ENCODE results near the gene USB1. TPM values are rescaled to one million over a fixed set of nuclear protein-coding genes. Genes with fewer than 3 reads are reported as not detected.

Gene USB1
- total and polyA plus RNA-seq, 2 experiments from 2014 or later: 18.2 to 47.7 TPM

- Histone ChIP-seq H3K4me3 (no peak overlapping the region), H3K27me3 (no peaks in the 10 kb centered on the region), H3K4me2 (no peak overlapping the region), H3K4me1 (ENCODE audit: insufficient read depth) (no peaks in the 10 kb centered on the region), H3K79me2 (no peaks in the 10 kb centered on the region), H3K9me3 (ENCODE audit: low read depth) (no peaks in the 10 kb centered on the region), H3K9me2 (replicated peaks; ENCODE audit: insufficient read depth) (no peaks in the 10 kb centered on the region), H2AFZ (no peak overlapping the region), H3K27ac (no peak overlapping the region), H3K36me3 (replicated peaks; ENCODE audit: insufficient read depth, low read depth) (no peaks in the 10 kb centered on the region), H4K20me1 (ENCODE audit: insufficient read depth, poor library complexity, severe bottlenecking) (no peaks in the 10 kb centered on the region)
- DNase-seq (ENCODE audit: low spot score): no peak
- WGBS (ENCODE audit: low lambda C conversion rate, missing lambda C conversion rate): 94% methylated on average over 16 of the region's 31 CpGs
- TF ChIP-seq EZH2 (IDR thresholded peaks at IDR 0.05; ENCODE audit: borderline replicate concordance): no peak
- no peak for TF ChIP-seq CTCF (IDR thresholded peaks at IDR 0.05; ENCODE audit: poor library complexity)
These were observed 43.9 kb downstream of the USB1 start for GRCh38 chr16:58045096-58045495.

GRCh38 chr16:58046054-58046881 is 45.1 kb downstream of the USB1 start:
- no peak for TF ChIP-seq EZH2 (IDR thresholded peaks at IDR 0.05; ENCODE audit: borderline replicate concordance)
- no peak for TF ChIP-seq CTCF (IDR thresholded peaks at IDR 0.05; ENCODE audit: poor library complexity)
- TF ChIP-seq EZH2phosphoT487 (IDR thresholded peaks at IDR 0.05; ENCODE audit: low read depth, severe bottlenecking, unreplicated experiment): no peak
- H4K20me1 ChIP-seq (ENCODE audit: insufficient read depth, poor library complexity, severe bottlenecking): no peaks in the 10 kb centered on the region
- no peak overlapping the region for H3K4me3 ChIP-seq
- no peak overlapping the region for H2AFZ ChIP-seq
- H3K36me3 ChIP-seq (replicated peaks; ENCODE audit: insufficient read depth, low read depth): no peaks in the 10 kb centered on the region
- no peaks in the 10 kb centered on the region for H3K9me2 ChIP-seq (replicated peaks; ENCODE audit: insufficient read depth)
- no peak overlapping the region for H3K27ac ChIP-seq
- H3K4me2 ChIP-seq: no peak overlapping the region
- 95% methylated on average over 15 of the region's 16 CpGs for WGBS (ENCODE audit: low lambda C conversion rate, missing lambda C conversion rate)
- H3K79me2 ChIP-seq: no peaks in the 10 kb centered on the region
- H3K27me3 ChIP-seq: no peaks in the 10 kb centered on the region
- H3K4me1 ChIP-seq (ENCODE audit: insufficient read depth): no peaks in the 10 kb centered on the region
- H3K9me3 ChIP-seq (ENCODE audit: low read depth): no peaks in the 10 kb centered on the region
- no peak for DNase-seq (ENCODE audit: low spot score)

GRCh38 chr16:58046936-58047335 is 45.7 kb downstream of the USB1 start:
- Histone ChIP-seq H2AFZ (no peak overlapping the region), H3K4me1 (ENCODE audit: insufficient read depth) (no peaks in the 10 kb centered on the region), H3K27ac (no peak overlapping the region), H4K20me1 (ENCODE audit: insufficient read depth, poor library complexity, severe bottlenecking) (no peaks in the 10 kb centered on the region), H3K36me3 (replicated peaks; ENCODE audit: insufficient read depth, low read depth) (no peaks in the 10 kb centered on the region), H3K79me2 (no peaks in the 10 kb centered on the region), H3K9me3 (ENCODE audit: low read depth) (no peaks in the 10 kb centered on the region), H3K4me3 (no peak overlapping the region), H3K4me2 (no peak overlapping the region), H3K27me3 (no peaks in the 10 kb centered on the region), H3K9me2 (replicated peaks; ENCODE audit: insufficient read depth) (no peaks in the 10 kb centered on the region)
- 79% methylated on average over 6 of the region's 6 CpGs for WGBS (ENCODE audit: low lambda C conversion rate, missing lambda C conversion rate)
- DNase-seq (ENCODE audit: low spot score): no peak
- no peak for TF ChIP-seq CTCF (IDR thresholded peaks at IDR 0.05; ENCODE audit: poor library complexity)
- TF ChIP-seq EZH2phosphoT487 (IDR thresholded peaks at IDR 0.05; ENCODE audit: low read depth, severe bottlenecking, unreplicated experiment): no peak
- TF ChIP-seq EZH2 (IDR thresholded peaks at IDR 0.05; ENCODE audit: borderline replicate concordance): no peak
